HCT116 (cell line): Measurements from ENCODE around the gene BST2. TPM values are rescaled to one million over a fixed set of nuclear protein-coding genes. Genes with fewer than 3 reads are reported as not detected.
A peak's percentile ranks its signal among the peaks of the same experiment; 100 is the strongest.

Experiments
- ATAC-seq: fragments of 200-7000 bp; cut with Tn5 transposase; 2 replicates; pipeline ENCODE4 v1.9.1; 2020; ENCODE audit warnings: mild to moderate bottlenecking, moderate library complexity
- BruUV-seq: library from RNA; stranded (reverse); fragments of 400-500 nt; replicated peaks from 2 replicates; lab custom pipeline; 2021; lab: Mats Ljungman, UMichigan
- CTCF ChIA-PET: fragments of 300-600 bp; sonication (Branson Sonifier 250); formaldehyde crosslinking; loops from one replicate; lab custom pipeline; 2021; ENCODE audit warnings: antibody characterized with exemption; lab: Charles Lee
- POLR2A ChIA-PET: fragments of 300-600, 350-600 bp; sonication (Branson Sonifier 250); formaldehyde crosslinking; loops from one replicate; lab custom pipeline; 2021; ENCODE audit warnings: antibody characterized with exemption; lab: Charles Lee
- RAD21 ChIA-PET, 2 experiments: fragments of 300-600 bp; sonication (Branson Sonifier 250); formaldehyde crosslinking; loops; one replicate each; lab custom pipeline; 2023; ENCODE audit warnings: low total read pairs in 2 of 2; ENCODE audit not compliant: uncharacterized antibody in 2 of 2, unreplicated experiment in 2 of 2, low non-redundant PET in 1 of 2; lab: Charles Lee
- DNase-seq: peaks from one replicate; pipeline ENCODE4 v3.0.0-alpha.2; 2010; ENCODE audit warnings: low read depth, low spot score
- H2AFZ ChIP-seq: fragments of 200-600 bp; shearing (Covaris generic), sonication (generic); 2 replicates; pipeline ENCODE4 v1.6.1; 2017; ENCODE audit warnings: low read depth, mixed run types, mixed read lengths, antibody characterized with exemption, low read length; ENCODE audit not compliant: poor library complexity, severe bottlenecking
- H3K27ac ChIP-seq: 2 replicates; pipeline ENCODE4 v1.5.1; 2012; ENCODE audit warnings: low read depth, low read length
- H3K27me3 ChIP-seq: fragments of 200-600 bp; sonication (generic); 2 replicates; pipeline ENCODE4 v1.6.1; 2016; ENCODE audit warnings: mixed run types, low read length, mixed read lengths; ENCODE audit not compliant: insufficient read depth
- H3K36me3 ChIP-seq, 2 experiments: fragments of 200-500 bp in 1 of 2; fragments of 200-600 bp in 1 of 2; sonication (Bioruptor generic) in 1 of 2; sonication (generic) in 1 of 2; 2 replicates each; pipeline versions ENCODE4 v1.5.1 to v1.6.1; 2014 to 2016; ENCODE audit warnings: low read length in 2 of 2, inconsistent platforms in 1 of 2, mixed read lengths in 1 of 2, mixed run types in 1 of 2; ENCODE audit not compliant: insufficient read depth in 2 of 2, control insufficient read depth in 1 of 2
- H3K4me1 ChIP-seq, 2 experiments: fragments of 200-600 bp in 1 of 2; sonication (generic) in 1 of 2; 2 replicates each; pipeline versions ENCODE4 v1.5.1 to v1.6.1; 2012 to 2017; ENCODE audit warnings: low read length in 2 of 2, inconsistent platforms in 1 of 2, mild to moderate bottlenecking in 1 of 2, mixed read lengths in 1 of 2, mixed run types in 1 of 2, moderate library complexity in 1 of 2; ENCODE audit not compliant: insufficient read depth in 2 of 2, control insufficient read depth in 1 of 2
- H3K4me2 ChIP-seq: fragments of 200-600 bp; sonication (generic); 2 replicates; pipeline ENCODE4 v1.6.1; 2017; ENCODE audit warnings: mixed run types, low read length, mixed read lengths
- H3K4me3 ChIP-seq, 2 experiments: fragments of 200-600 bp in 1 of 2; sonication (generic) in 1 of 2; replicated peaks in 1 of 2; 2 replicates each; pipeline ENCODE4 v1.5.1; 2011 to 2016; ENCODE audit warnings: low read length in 2 of 2, control low read depth in 1 of 2, low read depth in 1 of 2, mild to moderate bottlenecking in 1 of 2, mixed read lengths in 1 of 2, mixed run types in 1 of 2
- H3K79me2 ChIP-seq: fragments of 200-600 bp; sonication (generic); 2 replicates; pipeline ENCODE4 v1.6.1; 2017; ENCODE audit warnings: mild to moderate bottlenecking, mixed run types, low read length, moderate library complexity, mixed read lengths; ENCODE audit not compliant: insufficient read depth
- H3K9ac ChIP-seq: fragments of 200-600 bp; sonication (generic); 2 replicates; pipeline ENCODE4 v1.6.1; 2016; ENCODE audit warnings: low read length, mixed read lengths
- H3K9me2 ChIP-seq: fragments of 200-600 bp; sonication (generic), shearing (Covaris generic); 2 replicates; pipeline ENCODE4 v1.6.1; 2017; ENCODE audit warnings: mixed run types, mild to moderate bottlenecking, moderate library complexity; ENCODE audit not compliant: insufficient read depth
- H3K9me3 ChIP-seq, 2 experiments: fragments of 200-500 bp in 1 of 2; fragments of 200-600 bp in 1 of 2; sonication (Bioruptor generic) in 1 of 2; sonication (generic) in 1 of 2; 2 replicates each; pipeline ENCODE4 v1.6.1; 2014 to 2017; ENCODE audit warnings: low read length in 2 of 2, mixed read lengths in 2 of 2, inconsistent platforms in 1 of 2, low read depth in 1 of 2, mild to moderate bottlenecking in 1 of 2, mixed run types in 1 of 2, moderate library complexity in 1 of 2; ENCODE audit not compliant: control insufficient read depth in 1 of 2, insufficient read depth in 1 of 2
- H4K20me1 ChIP-seq: fragments of 200-600 bp; sonication (generic), shearing (Covaris generic); 2 replicates; pipeline ENCODE4 v1.6.1; 2017; ENCODE audit warnings: mixed run types, mild to moderate bottlenecking, moderate library complexity; ENCODE audit not compliant: insufficient read depth
- CBX3 ChIP-seq: IDR thresholded peaks from 2 replicates; pipeline ENCODE4 v1.6.1; 2012; ENCODE audit warnings: low read depth
- CEBPB ChIP-seq: IDR thresholded peaks from 2 replicates; pipeline ENCODE4 v1.6.1; 2012; ENCODE audit warnings: low read depth
- EGR1 ChIP-seq: IDR thresholded peaks from 2 replicates; pipeline ENCODE4 v1.6.1; 2012; ENCODE audit warnings: low read depth
- POLR2A ChIP-seq: IDR thresholded peaks from 2 replicates; pipeline ENCODE4 v1.7.0; 2011; ENCODE audit warnings: borderline replicate concordance; ENCODE audit not compliant: insufficient read depth, insufficient read length; ENCODE audit errors: extremely low read depth
- POLR2AphosphoS5 ChIP-seq: IDR thresholded peaks from 2 replicates; pipeline ENCODE4 v1.6.1; 2011; ENCODE audit warnings: mild to moderate bottlenecking, low read depth, low read length, moderate library complexity
- SIN3A ChIP-seq: IDR thresholded peaks from 2 replicates; pipeline ENCODE4 v1.6.1; 2012; ENCODE audit warnings: low read depth
- SP1 ChIP-seq: IDR thresholded peaks from 2 replicates; pipeline ENCODE4 v1.6.1; 2012; ENCODE audit warnings: low read depth
- SRF ChIP-seq: IDR thresholded peaks from 2 replicates; pipeline ENCODE4 v1.6.1; 2012; ENCODE audit warnings: low read depth
- TCF7L2 ChIP-seq: IDR thresholded peaks from 2 replicates; pipeline ENCODE4 v1.7.0; 2011; ENCODE audit warnings: borderline replicate concordance, inconsistent platforms; ENCODE audit not compliant: insufficient read depth, insufficient read length; ENCODE audit errors: extremely low read depth
- YY1 ChIP-seq: IDR thresholded peaks from 2 replicates; pipeline ENCODE4 v1.6.1; 2011; ENCODE audit warnings: low read length, low read depth, moderate library complexity, mild to moderate bottlenecking; ENCODE audit not compliant: insufficient replicate concordance; ENCODE audit errors: extremely low read depth
- ZBTB33 ChIP-seq: IDR thresholded peaks from 2 replicates; pipeline ENCODE4 v1.6.1; 2011; ENCODE audit warnings: mild to moderate bottlenecking, low read length, moderate library complexity; ENCODE audit not compliant: insufficient replicate concordance; ENCODE audit errors: extremely low read depth
- ZFX ChIP-seq: fragments of 450-650 bp; IDR thresholded peaks from 2 replicates; pipeline ENCODE4 v1.6.1; 2017
- intact Hi-C: fragments of 100-400 bp; cut with micrococcal nuclease; formaldehyde crosslinking; loops from 2 replicates; pipeline ENCODE4 v1.10.0; 2022
- total RNA-seq: library from RNA; stranded (reverse); gene quantifications from one replicate; pipeline ENCODE4 v1.2.1, GENCODE V29; 2021; ENCODE audit not compliant: unreplicated experiment
- TF ChIP-seq, protein P1 (sequence below): IDR thresholded peaks from 2 replicates; pipeline ENCODE4 v1.6.1; 2012
- TF ChIP-seq, protein P2 (sequence below), 3 experiments: fragments of 200-600 bp in 1 of 3; sonication (generic) in 1 of 3; IDR thresholded peaks in 2 of 3; conservative IDR thresholded peaks in 1 of 3; 2 replicates each; pipeline ENCODE4 v1.5.1; 2012 to 2017; ENCODE audit warnings: low read depth in 2 of 3, low read length in 2 of 3, antibody characterized with exemption in 1 of 3, borderline replicate concordance in 1 of 3, control low read depth in 1 of 3, mild to moderate bottlenecking in 1 of 3, mixed read lengths in 1 of 3, mixed run types in 1 of 3, moderate library complexity in 1 of 3; ENCODE audit not compliant: insufficient read depth in 1 of 3

BST2 gene
- total RNA-seq, 1 experiment from 2014 or later = 5.4 TPM

- TF ChIP-seq ZFX = no peak
Measured at GRCh38 chr19:17420475-17420924, 15.1 kb upstream of the BST2 start (continued).

GRCh38 chr19:17419621-17420474 lies 14.4 kb upstream of the BST2 start, which contains the start of gene MVB12A:
Gene MVB12A (plus strand): TSS chr19:17420047. CDS start chr19:17420136, 89 bp downstream.
- no peak for TF ChIP-seq ZFX
- TF ChIP-seq SIN3A = peak; percentile 83
- TF ChIP-seq POLR2A = peak; percentile 75
- peak; percentile 99 for TF ChIP-seq EGR1
- peak; percentile 82 for TF ChIP-seq CBX3
- TF ChIP-seq TCF7L2 = peak; percentile 73
- no peak for TF ChIP-seq CEBPB
- TF ChIP-seq, protein P1, sequence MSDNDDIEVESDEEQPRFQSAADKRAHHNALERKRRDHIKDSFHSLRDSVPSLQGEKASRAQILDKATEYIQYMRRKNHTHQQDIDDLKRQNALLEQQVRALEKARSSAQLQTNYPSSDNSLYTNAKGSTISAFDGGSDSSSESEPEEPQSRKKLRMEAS = peak; percentile 92
- no peak for TF ChIP-seq ZBTB33
- peak; percentile 85 for TF ChIP-seq SRF
- TF ChIP-seq POLR2AphosphoS5 = peak; percentile 73
- TF ChIP-seq SP1 = peak; percentile 88
- TF ChIP-seq YY1 = peak; percentile 81
- TF ChIP-seq, protein P2, sequence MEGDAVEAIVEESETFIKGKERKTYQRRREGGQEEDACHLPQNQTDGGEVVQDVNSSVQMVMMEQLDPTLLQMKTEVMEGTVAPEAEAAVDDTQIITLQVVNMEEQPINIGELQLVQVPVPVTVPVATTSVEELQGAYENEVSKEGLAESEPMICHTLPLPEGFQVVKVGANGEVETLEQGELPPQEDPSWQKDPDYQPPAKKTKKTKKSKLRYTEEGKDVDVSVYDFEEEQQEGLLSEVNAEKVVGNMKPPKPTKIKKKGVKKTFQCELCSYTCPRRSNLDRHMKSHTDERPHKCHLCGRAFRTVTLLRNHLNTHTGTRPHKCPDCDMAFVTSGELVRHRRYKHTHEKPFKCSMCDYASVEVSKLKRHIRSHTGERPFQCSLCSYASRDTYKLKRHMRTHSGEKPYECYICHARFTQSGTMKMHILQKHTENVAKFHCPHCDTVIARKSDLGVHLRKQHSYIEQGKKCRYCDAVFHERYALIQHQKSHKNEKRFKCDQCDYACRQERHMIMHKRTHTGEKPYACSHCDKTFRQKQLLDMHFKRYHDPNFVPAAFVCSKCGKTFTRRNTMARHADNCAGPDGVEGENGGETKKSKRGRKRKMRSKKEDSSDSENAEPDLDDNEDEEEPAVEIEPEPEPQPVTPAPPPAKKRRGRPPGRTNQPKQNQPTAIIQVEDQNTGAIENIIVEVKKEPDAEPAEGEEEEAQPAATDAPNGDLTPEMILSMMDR (IDR thresholded peaks at IDR 0.05 in 2 of 3, conservative IDR thresholded peaks at IDR 0.05 in 1 of 3; ENCODE audit: borderline replicate concordance in 1 of 3, insufficient read depth in 1 of 3, low read depth in 2 of 3, low read length in 2 of 3) = no peak
- H4K20me1 ChIP-seq = no peaks in the 10 kb centered on the region
- peak; percentile 98 for DNase-seq

More at GRCh38 chr19:17419621-17420474, 14.4 kb upstream of the BST2 start, which contains the start of gene MVB12A:
- H3K27me3 ChIP-seq = no peaks in the 10 kb centered on the region
- H3K9me3 ChIP-seq = no peaks in the 10 kb centered on the region
- POLR2A ChIA-PET = interaction anchor here (0.6 to 2.8 kb wide), 9 partner anchors 10 to 563 kb away, joined by 3 to 21 read pairs (median 4); partner anchors contain the start of genes B3GNT3, BST2, DDA1 and RPL18A
- H3K9me2 ChIP-seq = no peaks in the 10 kb centered on the region
- CTCF ChIA-PET = interaction anchor here (0.6 to 1.2 kb wide), 8 partner anchors 9 to 367 kb away, joined by 3 to 5 read pairs (median 3); partner anchors contain the start of gene TMEM221
- H3K4me2 ChIP-seq = peak within 1 kb of the TSS; percentile 91
- peak within 1 kb of the TSS; percentile 84 for H3K9ac ChIP-seq
- RAD21 ChIA-PET = interaction anchor here in 1 of 2 experiments (0.6 kb wide), 1 partner anchor 21 kb away, joined by 3 read pairs; no protein-coding TSS in a partner anchor
- no TSS peak for BruUV-seq
- peaks cover 10% of the 10 kb centered on the region; the same call in 1 of the 2 replicates for H3K79me2 ChIP-seq
- no peaks in the 10 kb centered on the region for H3K36me3 ChIP-seq
- H3K4me3 ChIP-seq = peak within 1 kb of the TSS; percentile 91 to 93
- H3K4me1 ChIP-seq = peaks cover 11 to 34% of the 10 kb centered on the region in 2 experiments
- peak within 1 kb of the TSS; percentile 94 for H3K27ac ChIP-seq
- peak; percentile 90 for ATAC-seq
- intact Hi-C loops = no loop called here
- peak within 1 kb of the TSS; percentile 31 for H2AFZ ChIP-seq
